Right lobe of liver (tissue), 6 donors: ENCODE data around the gene SLC41A3. TPM values are rescaled to one million over a fixed set of nuclear protein-coding genes. Genes with fewer than 3 reads are reported as not detected.

Experiments
- ATAC-seq, 4 donors: fragments of 200-7000 bp; cut with Tn5 transposase; one replicate each; pipeline ENCODE4 v1.9.1; 2020; ENCODE audit warnings: mild to moderate bottlenecking in 4 of 4, moderate library complexity in 4 of 4
- DNase-seq, 3 donors: peaks; one replicate each; pipeline ENCODE4 v3.0.0-alpha.2; 2020
- H3K27ac ChIP-seq, 3 donors: fragments of 200-600 bp; one replicate each; pipeline ENCODE4 v1.8.0; 2022
- H3K27me3 ChIP-seq, 2 donors: fragments of 200-600 bp; one replicate each; pipeline ENCODE4 v1.8.0; 2022
- H3K36me3 ChIP-seq, 4 donors: fragments of 200-600 bp; sonication (generic) in 1 of 4; one replicate each; pipeline versions ENCODE4 v1.5.1 to v1.8.0; 2017 to 2022; ENCODE audit warnings: control low read depth in 1 of 4
- H3K4me1 ChIP-seq, 4 donors: fragments of 200-600 bp; sonication (generic) in 1 of 4; one replicate each; pipeline versions ENCODE4 v1.5.1 to v1.8.0; 2017 to 2022; ENCODE audit warnings: control low read depth in 1 of 4
- H3K4me3 ChIP-seq, 3 donors: fragments of 200-600 bp; one replicate each; pipeline ENCODE4 v1.8.0; 2022
- H3K9me3 ChIP-seq, 4 donors: fragments of 200-600 bp; sonication (generic) in 1 of 4; one replicate each; pipeline versions ENCODE4 v1.5.1 to v1.8.0; 2017 to 2022; ENCODE audit warnings: control low read depth in 1 of 4
- POLR2A ChIP-seq: fragments of 450-650 bp; IDR thresholded peaks from one replicate; pipeline ENCODE4 v1.6.1; 2017; ENCODE audit warnings: antibody characterized with exemption, mild to moderate bottlenecking
- WGBS: methylation state at CpG from one replicate; pipeline ENCODE4 v1.1.6; 2018; ENCODE audit warnings: low coverage, low lambda C conversion rate; ENCODE audit not compliant: insufficient coverage; ENCODE audit errors: missing lambda C conversion rate; 5-methylcytosine and 5-hydroxymethylcytosine counted together
- intact Hi-C, 2 donors: fragments of 100-400 bp; cut with DNase I; formaldehyde crosslinking; loops; one replicate each; pipeline versions ENCODE4 v1.11.2 to v1.14.1; 2022
- total RNA-seq, 6 experiments: library from RNA; depleted of rRNA in 2 of 6; stranded (reverse); fragments of >200 nt in 2 of 6; fragmentation: NEBNext Ultra II Directional in 3 of 6; extraction: Animal tissue kit (Norgen Biotek cat#: 25700) in 3 of 6; gene quantifications; one replicate each; pipeline versions ENCODE4 v1.1.0 to v1.2.4, GENCODE V29; 2016 to 2023
- TF ChIP-seq, protein P1 (sequence below), 4 donors: fragments of 200-600 bp in 3 of 4; fragments of 450-650 bp in 1 of 4; IDR thresholded peaks; one replicate each; pipeline versions ENCODE4 v1.5.1 to v1.8.0; 2016 to 2022; ENCODE audit warnings: antibody characterized with exemption in 4 of 4, mild to moderate bottlenecking in 2 of 4
- donor health status: DM: no; HTN: yes; CAD: no.
- donor health status: DM: no; HTN: no; CAD: no.
- donor health status: DM: no; HTN: no; CAD: no.
- donor health status: DM: no; HTN: yes; CAD: no.
- donor health status: DM: no; HTN: yes; CAD: no.

The SLC41A3 gene
- total RNA-seq, 6 experiments from 2014 or later, result 12.7 to 29.1 (median 15.9) TPM

- WGBS, result 67% methylated on average over 2 of the region's 8 CpGs
- no peaks in the 10 kb centered on the region for H3K4me1 ChIP-seq
- H3K36me3 ChIP-seq, result no peaks in the 10 kb centered on the region
- H3K9me3 ChIP-seq, result no peaks in the 10 kb centered on the region
- no peaks in the 10 kb centered on the region for H3K27me3 ChIP-seq
- intact Hi-C loops, result no loop called here
- no peak for TF ChIP-seq POLR2A
- no peak overlapping the region for H3K27ac ChIP-seq
- H3K4me3 ChIP-seq, result no peak overlapping the region
- DNase-seq (no peak), ATAC-seq (no peak)
Observed at GRCh38 chr3:126063358-126063965, 20.5 kb downstream of the SLC41A3 start.

DNA sequence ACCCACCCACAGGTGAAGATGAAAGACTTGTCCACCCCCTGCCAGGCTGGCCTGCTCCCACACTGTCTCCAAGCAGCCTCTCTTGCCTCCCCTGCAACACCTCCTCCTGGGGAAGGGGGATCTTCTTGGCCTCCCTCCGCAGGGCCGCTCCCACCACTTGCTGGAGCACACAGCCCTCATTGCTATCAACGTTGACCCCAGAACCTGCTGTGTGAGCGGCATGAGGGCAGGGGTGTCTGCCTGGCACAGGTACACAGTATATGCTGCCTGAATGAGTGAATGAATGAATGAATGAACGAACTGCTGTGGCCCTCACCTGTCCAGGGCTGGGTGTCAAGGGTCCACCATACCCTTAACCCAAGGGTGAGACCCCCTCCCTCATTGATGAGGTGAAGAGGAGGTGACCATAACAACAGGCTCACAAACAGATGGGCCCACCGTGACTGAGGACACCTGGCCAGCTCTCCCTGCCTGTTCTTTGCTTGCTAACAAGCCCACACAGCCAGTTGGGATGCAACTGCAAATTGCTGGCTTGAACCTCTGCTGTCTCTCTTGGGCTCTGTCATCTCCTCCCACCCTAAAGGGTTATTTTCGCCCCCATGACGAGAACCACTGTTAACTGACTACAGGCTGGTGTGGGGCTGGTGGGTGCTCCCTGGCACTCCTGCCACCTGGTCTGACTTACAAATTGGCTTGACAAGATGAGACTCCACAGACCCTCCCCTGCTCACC lies 22.5 kb downstream of the SLC41A3 start:
- Histone ChIP-seq H3K9me3 (no peaks in the 10 kb centered on the region), H3K4me1 (no peaks in the 10 kb centered on the region), H3K4me3 (no peak overlapping the region), H3K27ac (no peak overlapping the region), H3K36me3 (no peaks in the 10 kb centered on the region), H3K27me3 (no peaks in the 10 kb centered on the region)
- WGBS, result 82% methylated on average over 4 of the region's 8 CpGs
- ATAC-seq, result no peak
- intact Hi-C loops, result no loop called here
- no peak for DNase-seq
- TF ChIP-seq, protein P1, sequence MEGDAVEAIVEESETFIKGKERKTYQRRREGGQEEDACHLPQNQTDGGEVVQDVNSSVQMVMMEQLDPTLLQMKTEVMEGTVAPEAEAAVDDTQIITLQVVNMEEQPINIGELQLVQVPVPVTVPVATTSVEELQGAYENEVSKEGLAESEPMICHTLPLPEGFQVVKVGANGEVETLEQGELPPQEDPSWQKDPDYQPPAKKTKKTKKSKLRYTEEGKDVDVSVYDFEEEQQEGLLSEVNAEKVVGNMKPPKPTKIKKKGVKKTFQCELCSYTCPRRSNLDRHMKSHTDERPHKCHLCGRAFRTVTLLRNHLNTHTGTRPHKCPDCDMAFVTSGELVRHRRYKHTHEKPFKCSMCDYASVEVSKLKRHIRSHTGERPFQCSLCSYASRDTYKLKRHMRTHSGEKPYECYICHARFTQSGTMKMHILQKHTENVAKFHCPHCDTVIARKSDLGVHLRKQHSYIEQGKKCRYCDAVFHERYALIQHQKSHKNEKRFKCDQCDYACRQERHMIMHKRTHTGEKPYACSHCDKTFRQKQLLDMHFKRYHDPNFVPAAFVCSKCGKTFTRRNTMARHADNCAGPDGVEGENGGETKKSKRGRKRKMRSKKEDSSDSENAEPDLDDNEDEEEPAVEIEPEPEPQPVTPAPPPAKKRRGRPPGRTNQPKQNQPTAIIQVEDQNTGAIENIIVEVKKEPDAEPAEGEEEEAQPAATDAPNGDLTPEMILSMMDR (IDR thresholded peaks at IDR 0.05), result no peak
- no peak for TF ChIP-seq POLR2A

DNA sequence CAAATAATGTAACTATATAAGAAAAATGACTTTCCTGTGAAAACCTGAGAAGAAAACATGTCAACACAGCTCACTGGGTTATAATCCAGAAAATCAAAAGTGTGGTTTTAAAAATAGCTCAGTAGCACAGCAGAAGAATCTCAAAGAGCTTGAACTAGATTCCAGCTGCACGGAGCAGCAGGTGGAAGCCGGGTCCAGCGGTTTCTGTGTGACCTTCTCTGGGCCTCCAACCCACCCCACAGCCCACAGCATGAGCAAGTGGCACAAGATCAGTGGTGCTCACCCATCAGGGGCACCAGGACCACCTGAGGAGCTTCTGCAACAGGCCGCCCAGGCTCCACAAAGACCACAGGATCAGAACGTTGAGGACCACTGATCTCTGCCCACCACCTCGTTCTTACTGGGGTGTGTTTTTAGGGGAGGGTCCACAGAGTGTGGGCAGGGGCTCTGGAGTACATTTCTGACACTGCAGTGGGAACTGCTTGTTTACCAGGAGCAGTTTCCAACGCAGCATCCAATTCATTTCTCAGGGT lies 23.2 kb downstream of the SLC41A3 start:
- 86% methylated on average over 1 of the region's 7 CpGs for WGBS
- H3K27ac ChIP-seq, result no peak overlapping the region
- no peaks in the 10 kb centered on the region for H3K9me3 ChIP-seq
- H3K36me3 ChIP-seq, result no peaks in the 10 kb centered on the region
- ATAC-seq (no peak), DNase-seq (no peak)
- no peaks in the 10 kb centered on the region for H3K4me1 ChIP-seq
- no peaks in the 10 kb centered on the region for H3K27me3 ChIP-seq
- intact Hi-C loops, result no loop called here
- TF ChIP-seq, protein P1 (IDR thresholded peaks at IDR 0.05), result no peak
- H3K4me3 ChIP-seq, result no peak overlapping the region

DNA sequence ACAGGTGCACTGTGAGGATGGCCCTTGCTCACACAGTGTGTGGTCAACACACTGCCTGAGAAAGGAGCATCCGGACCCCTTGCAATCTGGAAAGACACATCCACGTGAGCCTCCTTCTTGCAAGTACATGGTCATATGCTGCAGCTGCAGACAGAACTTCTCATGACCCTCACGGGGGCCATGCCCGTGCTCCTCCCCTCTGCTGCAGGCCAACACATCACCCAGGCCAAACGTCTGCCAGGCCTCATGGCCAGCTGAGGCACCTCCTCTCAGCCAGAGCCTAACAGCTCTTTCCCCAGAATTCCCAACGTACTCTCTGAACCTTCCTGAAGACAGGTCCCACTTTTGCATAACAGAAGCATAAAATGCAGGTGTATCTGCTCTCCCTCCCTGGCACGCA lies 25.3 kb downstream of the SLC41A3 start:
- ATAC-seq (no peak), DNase-seq (no peak)
- Histone ChIP-seq H3K27ac (no peak overlapping the region), H3K4me1 (no peaks in the 10 kb centered on the region), H3K4me3 (no peak overlapping the region), H3K27me3 (no peaks in the 10 kb centered on the region), H3K36me3 (no peaks in the 10 kb centered on the region), H3K9me3 (no peaks in the 10 kb centered on the region)
- 100% methylated on average over 1 of the region's 7 CpGs for WGBS
- no peak for TF ChIP-seq POLR2A
- TF ChIP-seq, protein P1 (IDR thresholded peaks at IDR 0.05), result no peak
- intact Hi-C loops, result no loop called here

DNA sequence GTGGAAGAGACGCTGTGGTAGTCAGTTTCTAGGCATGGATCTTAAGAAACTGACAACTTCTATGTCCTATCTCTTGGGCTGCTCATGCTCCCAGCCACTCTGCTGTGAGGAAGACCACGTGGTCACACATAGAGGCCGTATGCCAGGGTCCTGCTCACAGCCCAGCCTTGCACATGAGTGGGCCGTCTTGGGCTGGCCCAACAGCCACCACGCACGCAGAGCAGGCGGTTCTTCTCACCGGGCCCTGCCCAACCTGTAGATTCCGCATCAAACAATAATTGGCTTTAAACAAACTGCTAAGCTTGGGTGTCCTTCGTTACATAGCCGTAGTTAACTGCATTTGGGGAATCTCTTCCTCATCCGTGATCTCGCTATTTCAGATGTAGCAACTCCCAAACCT lies 26.0 kb downstream of the SLC41A3 start:
- intact Hi-C loops, result no loop called here
- Histone ChIP-seq H3K4me1 (no peaks in the 10 kb centered on the region), H3K9me3 (no peaks in the 10 kb centered on the region), H3K4me3 (no peak overlapping the region), H3K27me3 (no peaks in the 10 kb centered on the region), H3K36me3 (no peaks in the 10 kb centered on the region), H3K27ac (no peak overlapping the region)
- DNase-seq (no peak), ATAC-seq (no peak)
- WGBS, result 100% methylated on average over 4 of the region's 13 CpGs
- no peak for TF ChIP-seq POLR2A
- TF ChIP-seq, protein P1 (IDR thresholded peaks at IDR 0.05), result no peak
